GM18873 (cell line): ENCODE data around the gene ELP4.
"Not testable (repeated sequence)": the region's sequence is repeated elsewhere in the genome, so short reads cannot be mapped to it uniquely, and the experiment has no call there.

Experiments used
- ATAC-seq: cut with Tn5 transposase; IDR thresholded peaks from one replicate; pipeline ENCODE4 v1.9.1; 2021; ENCODE audit warnings: mild to moderate bottlenecking, moderate library complexity, moderate number of reproducible peaks; ENCODE audit not compliant: unreplicated experiment, low FRiP score

ELP4 gene

DNA sequence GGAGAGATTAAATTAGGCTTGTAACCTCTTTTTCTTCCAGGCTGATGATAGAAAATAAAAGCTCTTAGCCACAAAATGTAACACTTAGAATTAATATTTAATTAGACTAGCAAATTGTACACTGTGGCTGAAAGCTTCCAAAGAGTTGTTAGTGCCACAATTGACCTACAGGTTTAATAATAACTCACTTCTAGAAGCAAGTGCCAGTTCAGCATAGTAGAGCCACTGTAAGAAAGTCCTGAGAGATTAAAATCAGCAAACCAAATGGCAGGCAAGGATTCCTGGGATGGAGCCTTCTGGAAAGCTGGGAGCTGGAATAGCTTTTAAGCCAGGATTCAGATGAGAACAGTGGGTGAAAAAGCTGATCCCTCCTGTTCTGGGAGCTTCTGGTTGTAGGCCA is 131.0 kb downstream of the ELP4 start:
- ATAC-seq, result no peak

GRCh38 chr11:31641477-31642062 is 132.0 kb downstream of the ELP4 start:
- no peak for ATAC-seq

DNA sequence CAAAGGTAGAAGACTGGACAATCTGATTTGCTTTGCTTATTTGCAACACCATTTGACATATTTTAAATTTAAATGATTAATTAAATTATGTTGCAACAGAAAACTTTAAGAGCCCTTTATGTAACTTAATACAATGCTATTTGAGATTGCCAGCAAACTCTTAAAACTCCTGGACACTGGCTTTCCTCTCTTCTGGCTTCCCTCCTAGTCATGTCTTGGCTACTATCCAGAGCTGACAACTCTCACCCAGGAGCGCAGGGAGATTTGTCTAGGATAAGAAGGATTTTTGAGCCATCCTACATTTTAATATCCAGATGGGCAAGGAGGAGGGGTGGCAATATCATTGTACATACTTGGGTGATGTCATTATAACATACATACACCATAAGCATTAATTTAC is 134.3 kb downstream of the ELP4 start:
- no peak for ATAC-seq

DNA sequence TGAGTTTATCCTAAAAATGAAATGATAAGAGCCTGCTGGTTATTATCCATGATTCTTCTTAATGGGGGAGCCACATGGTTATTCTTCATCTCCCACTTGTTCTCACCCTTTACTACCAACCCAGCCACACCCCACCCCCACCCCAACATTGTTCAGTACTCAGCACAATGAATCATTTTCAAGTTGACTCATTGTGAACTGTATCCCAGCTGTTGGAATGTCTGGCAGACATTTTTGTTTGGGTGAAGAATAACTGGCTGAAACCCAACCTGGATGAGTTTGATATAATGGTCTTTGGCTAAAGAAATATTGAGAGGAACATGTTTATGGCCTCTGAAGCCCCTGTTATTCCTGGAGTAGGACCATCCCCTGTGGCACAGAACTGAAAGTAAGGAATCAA is 136.2 kb downstream of the ELP4 start:
- ATAC-seq, result no peak

GRCh38 chr11:31646216-31646615 is 136.6 kb downstream of the ELP4 start:
- no peak for ATAC-seq

- no peak for ATAC-seq
These were observed 139.8 kb downstream of the ELP4 start for GRCh38 chr11:31649129-31649966.

- no peak for ATAC-seq
These were observed 141.6 kb downstream of the ELP4 start for GRCh38 chr11:31651208-31651607.

GRCh38 chr11:31651822-31652221 is 142.3 kb downstream of the ELP4 start:
- ATAC-seq, result no peak

GRCh38 chr11:31652528-31652927 is 143.0 kb downstream of the ELP4 start:
- no peak for ATAC-seq

DNA sequence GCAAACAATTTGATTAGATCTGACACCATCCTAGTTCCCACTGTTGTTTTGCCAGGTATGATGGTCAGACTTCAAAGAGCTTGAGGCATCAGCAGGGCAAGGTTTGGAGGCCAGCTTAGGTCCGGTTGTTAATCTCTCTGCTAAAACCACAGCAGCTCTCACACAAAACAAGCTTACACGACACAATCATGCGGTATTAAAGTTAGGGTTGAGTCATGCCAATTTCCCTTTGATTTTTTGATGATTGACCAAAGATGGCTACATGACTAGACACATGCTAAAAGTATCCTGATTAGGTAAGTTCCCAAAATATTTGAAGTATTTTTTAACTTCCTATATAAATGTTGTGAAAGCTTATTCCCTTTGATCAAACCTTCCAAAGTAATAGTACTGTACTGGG is 145.9 kb downstream of the ELP4 start:
- ATAC-seq, result no peak

DNA sequence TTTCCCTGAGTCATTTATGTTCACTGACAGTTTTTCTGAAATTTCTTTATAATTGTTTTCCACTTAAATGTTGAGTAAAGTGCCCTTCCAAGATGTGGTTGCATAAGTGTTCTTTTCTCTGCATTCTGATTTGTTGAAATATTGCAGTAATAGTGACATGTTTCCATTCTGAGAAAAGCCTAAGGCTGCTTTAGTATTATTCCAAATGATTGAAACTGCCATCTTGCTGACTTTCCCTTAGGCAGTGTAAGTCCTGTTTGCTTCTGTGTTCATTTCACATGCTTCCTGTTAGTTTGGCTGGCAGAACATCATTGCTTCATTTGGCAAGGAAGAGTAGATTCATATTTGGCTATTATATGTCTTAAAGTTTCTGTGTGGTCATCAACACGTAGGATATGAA is 146.5 kb downstream of the ELP4 start:
- no peak for ATAC-seq

GRCh38 chr11:31657091-31657490 is 147.5 kb downstream of the ELP4 start:
- no peak for ATAC-seq

DNA sequence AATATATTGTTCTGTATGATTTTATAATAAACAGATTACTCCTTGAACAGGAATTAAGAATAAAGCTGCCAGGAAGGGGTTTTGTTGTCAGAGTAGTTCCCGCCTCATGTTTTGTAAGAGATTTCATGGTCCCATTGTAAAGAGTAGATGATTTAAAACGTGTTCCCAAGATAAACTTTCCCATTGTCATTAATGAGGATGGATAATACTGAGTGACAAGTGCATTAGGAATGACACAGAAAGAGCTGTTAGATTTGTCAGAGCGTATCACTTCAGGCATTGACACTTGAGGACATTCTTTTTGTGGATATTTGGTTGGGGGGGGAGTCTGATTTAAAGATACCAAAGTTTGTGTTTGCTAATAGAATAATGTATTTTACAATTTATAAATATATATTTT is 154.6 kb downstream of the ELP4 start:
- ATAC-seq, result no peak

DNA sequence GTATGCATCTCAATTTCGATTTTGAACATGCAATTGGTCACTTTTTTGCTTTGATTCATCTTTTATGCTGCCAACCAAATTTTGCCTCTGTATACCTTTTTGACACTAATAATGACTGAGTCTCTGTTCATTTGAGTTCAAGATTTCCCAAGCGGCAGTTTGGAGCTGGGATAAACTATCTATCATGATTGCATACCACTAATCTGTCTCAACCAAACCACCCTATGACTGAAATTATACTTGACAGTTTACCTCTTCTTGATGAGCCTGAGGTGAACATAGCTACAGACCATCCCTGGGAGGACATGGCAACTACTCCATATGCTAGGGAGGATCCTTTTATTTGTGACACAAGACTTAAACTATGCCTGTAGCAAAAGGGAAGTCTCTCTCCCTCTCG is 155.4 kb downstream of the ELP4 start:
- ATAC-seq, result no peak

DNA sequence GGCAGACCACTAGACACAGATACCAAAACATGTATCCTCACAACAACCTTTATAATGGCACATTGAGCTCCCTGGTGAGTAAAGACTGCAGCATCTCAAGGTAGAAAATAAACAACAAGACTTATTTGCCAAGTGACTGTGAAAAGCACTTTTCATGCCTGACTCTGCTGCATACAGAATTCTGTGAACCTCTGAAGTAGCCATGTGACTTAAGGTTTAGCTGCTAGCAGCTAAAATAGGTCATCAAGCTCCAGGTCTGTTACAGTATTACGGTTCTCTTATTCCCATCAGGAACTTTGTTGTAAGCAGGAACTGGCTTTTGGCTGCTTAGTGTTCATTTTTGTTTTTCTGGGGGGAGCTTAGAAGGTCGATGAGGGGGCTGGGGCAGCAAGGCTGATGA is 162.1 kb downstream of the ELP4 start:
- ATAC-seq, result no peak

DNA sequence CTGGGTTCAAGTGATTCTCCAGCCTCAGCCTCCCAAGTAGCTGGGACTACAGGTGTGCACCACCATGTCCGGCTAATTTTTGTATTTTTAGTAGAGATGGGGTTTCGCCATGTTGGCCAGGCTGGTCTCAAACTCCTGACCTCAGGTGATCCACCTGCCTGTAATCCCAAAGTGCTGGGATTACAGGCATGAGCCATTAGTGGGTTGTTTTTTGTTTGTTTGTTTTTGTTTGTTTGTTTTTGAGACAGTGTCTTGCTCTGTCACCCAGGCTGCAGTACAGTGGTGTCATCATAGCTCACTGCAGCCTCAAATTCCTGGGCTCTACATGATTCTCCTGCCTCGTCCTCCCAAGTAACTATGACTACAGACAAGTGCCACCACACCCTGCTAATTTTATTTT is 163.5 kb downstream of the ELP4 start:
- ATAC-seq, result not testable (repeated sequence)

DNA sequence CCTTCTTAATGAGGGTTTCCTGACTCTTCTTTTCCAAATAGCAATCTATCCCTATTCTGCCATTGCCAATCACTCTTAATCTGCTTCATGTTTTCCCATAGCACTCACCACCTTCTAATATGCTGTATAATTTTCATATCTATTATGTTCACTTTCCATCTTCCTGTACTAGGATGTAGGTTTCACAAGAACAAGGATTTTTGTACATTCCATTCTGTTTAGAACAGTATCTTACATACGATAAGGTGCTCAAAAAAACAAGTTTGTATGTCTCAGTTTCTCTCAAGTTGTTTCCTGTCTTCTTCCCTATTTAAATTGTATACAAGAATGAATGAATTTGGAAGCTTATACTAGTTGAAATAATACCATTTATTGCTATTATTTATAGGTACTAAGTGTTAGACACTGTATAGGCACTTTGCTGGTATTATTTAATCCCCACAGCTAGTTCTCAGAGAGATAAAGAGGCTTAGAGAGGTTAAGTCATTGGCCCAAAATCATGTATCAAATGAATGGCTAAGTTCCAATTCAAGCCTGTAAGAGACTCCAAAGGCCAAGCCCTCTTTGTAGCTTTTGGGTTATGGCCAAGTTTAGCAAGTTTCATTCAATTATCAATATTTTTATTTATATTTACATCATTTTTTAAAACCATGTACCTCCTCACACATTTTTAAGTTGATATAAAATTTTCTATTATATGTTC is 166.9 kb downstream of the ELP4 start:
- no peak for ATAC-seq

DNA sequence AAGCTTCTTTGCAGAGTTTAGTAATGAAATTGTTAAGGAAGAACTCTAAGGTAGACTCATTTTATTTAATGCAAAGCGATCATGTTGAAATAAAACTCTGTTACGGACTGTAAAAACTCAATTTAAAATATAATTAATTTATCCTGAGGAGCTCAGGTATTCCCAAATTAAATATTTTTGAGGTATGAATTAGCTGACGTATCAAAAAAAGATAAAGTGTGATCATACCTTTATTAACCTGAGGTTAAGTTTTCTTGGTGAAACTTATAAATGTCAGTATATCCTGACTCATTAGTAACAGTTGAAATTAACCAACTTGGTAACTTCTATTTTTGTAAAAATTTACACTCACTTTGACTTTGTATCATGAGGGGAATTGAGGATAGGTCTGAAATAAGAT is 171.2 kb downstream of the ELP4 start:
- ATAC-seq, result no peak

DNA sequence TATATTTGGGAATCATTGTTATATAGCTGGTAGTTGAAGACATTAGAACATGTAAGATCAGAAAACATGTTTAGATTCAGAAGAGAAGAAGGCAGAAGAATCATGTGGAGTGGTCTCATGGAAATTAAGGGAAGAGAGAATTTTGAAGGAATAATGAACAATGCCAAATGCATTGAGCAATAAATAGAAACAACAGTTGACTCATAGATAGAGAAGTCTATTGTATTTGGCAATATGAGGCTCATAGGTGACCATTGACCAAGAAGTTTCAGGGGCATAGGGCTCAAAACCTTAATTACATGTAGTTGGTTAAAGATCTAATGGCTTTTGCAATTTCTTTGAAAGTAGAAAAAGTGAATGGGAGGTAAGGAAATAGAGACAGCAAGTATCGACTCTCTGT is 177.7 kb downstream of the ELP4 start:
- ATAC-seq, result no peak

- ATAC-seq, result no peak
These were observed 178.3 kb downstream of the ELP4 start for GRCh38 chr11:31687861-31688260.

DNA sequence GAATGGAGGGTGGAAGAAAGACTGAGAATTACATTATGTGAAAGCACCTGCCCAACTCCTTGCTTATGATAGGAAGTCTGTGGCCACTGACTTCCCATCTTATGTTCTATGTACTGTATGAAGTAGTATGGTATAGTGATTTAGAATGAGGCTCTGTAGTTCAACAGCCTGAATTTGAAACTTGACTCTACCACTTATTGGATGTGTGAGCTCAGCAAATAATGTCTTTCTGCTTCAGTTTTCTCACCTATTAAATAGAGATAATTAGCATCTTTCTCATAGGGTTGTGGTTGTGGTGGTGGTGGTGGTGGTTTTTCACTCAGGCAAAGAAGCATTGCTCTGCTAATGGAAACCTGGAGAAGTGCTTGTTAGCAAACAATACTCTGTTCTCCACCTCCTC is 180.0 kb downstream of the ELP4 start:
- ATAC-seq, result no peak

DNA sequence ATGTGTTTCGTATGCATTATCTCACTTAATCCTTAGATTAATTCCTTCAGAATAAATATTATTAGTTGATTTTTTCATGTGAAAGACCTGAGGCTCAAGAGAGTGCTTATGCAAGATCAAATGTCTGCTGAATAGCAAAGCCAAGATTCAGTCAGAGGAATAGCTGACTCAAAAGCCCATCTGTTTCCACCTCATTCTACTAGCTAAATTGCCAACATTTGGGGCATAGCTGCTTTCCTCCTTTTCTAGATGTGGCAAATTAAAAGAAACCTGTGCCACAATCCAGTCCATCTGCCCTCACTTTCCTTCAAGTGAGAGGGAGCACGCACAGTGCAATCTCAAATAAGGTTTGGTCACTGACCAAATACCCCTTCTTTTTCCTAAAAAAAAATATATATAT is 180.5 kb downstream of the ELP4 start:
- ATAC-seq, result no peak
